Breast epithelium (tissue), 3 donors: ENCODE results near the gene SYNCRIP.

Source experiments
- POLR2AphosphoS5 ChIP-seq, 3 donors: sonication (generic); formaldehyde crosslinking; IDR thresholded peaks; one replicate each; pipeline ENCODE4 v1.6.1; 2017; ENCODE audit warnings: antibody characterized with exemption in 3 of 3
- TF ChIP-seq, protein P1 (sequence below), 3 donors: fragments of 450-650 bp; IDR thresholded peaks; one replicate each; pipeline ENCODE4 v1.5.1; 2016 to 2017; ENCODE audit warnings: antibody characterized with exemption in 3 of 3, mild to moderate bottlenecking in 3 of 3, moderate library complexity in 3 of 3

DNA sequence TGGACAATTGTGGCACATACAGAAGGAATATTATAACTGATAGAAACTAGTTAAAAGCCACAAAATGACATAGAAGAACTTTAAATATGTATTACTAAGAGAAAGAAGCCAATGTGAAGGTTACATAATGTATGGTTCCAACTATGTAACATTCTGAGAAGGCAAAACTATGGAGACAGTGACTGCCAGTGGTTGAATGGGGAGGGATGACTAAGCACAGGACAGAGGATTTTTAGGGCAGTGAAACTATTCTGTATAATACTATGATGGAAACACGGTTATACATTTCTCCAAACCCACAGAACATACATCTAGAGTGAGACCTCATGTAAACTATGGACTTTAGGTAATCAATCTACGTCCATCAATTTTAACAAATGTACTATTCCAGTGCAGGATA lies 22.4 kb downstream of the SYNCRIP start:
- TF ChIP-seq, protein P1, sequence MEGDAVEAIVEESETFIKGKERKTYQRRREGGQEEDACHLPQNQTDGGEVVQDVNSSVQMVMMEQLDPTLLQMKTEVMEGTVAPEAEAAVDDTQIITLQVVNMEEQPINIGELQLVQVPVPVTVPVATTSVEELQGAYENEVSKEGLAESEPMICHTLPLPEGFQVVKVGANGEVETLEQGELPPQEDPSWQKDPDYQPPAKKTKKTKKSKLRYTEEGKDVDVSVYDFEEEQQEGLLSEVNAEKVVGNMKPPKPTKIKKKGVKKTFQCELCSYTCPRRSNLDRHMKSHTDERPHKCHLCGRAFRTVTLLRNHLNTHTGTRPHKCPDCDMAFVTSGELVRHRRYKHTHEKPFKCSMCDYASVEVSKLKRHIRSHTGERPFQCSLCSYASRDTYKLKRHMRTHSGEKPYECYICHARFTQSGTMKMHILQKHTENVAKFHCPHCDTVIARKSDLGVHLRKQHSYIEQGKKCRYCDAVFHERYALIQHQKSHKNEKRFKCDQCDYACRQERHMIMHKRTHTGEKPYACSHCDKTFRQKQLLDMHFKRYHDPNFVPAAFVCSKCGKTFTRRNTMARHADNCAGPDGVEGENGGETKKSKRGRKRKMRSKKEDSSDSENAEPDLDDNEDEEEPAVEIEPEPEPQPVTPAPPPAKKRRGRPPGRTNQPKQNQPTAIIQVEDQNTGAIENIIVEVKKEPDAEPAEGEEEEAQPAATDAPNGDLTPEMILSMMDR (IDR thresholded peaks at IDR 0.05) = no peak
- TF ChIP-seq POLR2AphosphoS5 (IDR thresholded peaks at IDR 0.05) = no peak
